ENCODE measurements around the gene ANO8. TPM values are rescaled to one million over a fixed set of nuclear protein-coding genes. Genes with fewer than 3 reads are reported as not detected.

Gene ANO8
- polyA plus RNA-seq, 1 of the 3 experiments (the other 2 are of a cell fraction), result 7.8 TPM

- no peaks in the 10 kb centered on the region for H3F3A ChIP-seq (replicated peaks; ENCODE audit: insufficient read depth)
- 66% methylated on average over 7 of the region's 11 CpGs for WGBS (ENCODE audit: low lambda C conversion rate)
- no peaks in the 10 kb centered on the region for H3K4me1 ChIP-seq (ENCODE audit: control insufficient read depth in 1 of 2, insufficient read depth in 2 of 2, low read depth in 1 of 2, low read length in 1 of 2)
- H3K4me2 ChIP-seq, result no peak overlapping the region
- no peak for DNase-seq
- CTCF ChIA-PET, result interaction anchor here (1.0 to 3.7 kb wide), 6 partner anchors 9 to 32 kb away, joined by 4 to 20 read pairs (median 5); no protein-coding TSS in a partner anchor
- H4K20me1 ChIP-seq (ENCODE audit: insufficient read depth), result no peaks in the 10 kb centered on the region
- no peak overlapping the region for H3K9ac ChIP-seq
- H3K9me3 ChIP-seq, result no peaks in the 10 kb centered on the region
- no peak overlapping the region for H3K4me3 ChIP-seq (ENCODE audit: low read depth in 2 of 2, low read length in 1 of 2)
- POLR2A ChIA-PET, result no interaction called here
- H3K36me3 ChIP-seq (replicated peaks in 1 of 2; ENCODE audit: control insufficient read depth in 1 of 2, insufficient read depth in 2 of 2, low read length in 1 of 2), result no peaks in the 10 kb centered on the region
- no peaks in the 10 kb centered on the region for H3K27me3 ChIP-seq (ENCODE audit: insufficient read depth)
- H3K9me2 ChIP-seq, result no peaks in the 10 kb centered on the region
- no peaks in the 10 kb centered on the region for H3K79me2 ChIP-seq (ENCODE audit: insufficient read depth)
- H2AFZ ChIP-seq (ENCODE audit: low read depth), result no peak overlapping the region
- no peak overlapping the region for H3K27ac ChIP-seq (ENCODE audit: low read depth in 2 of 2, low read length in 1 of 2)
- no peak for TF ChIP-seq SMC3 (IDR thresholded peaks at IDR 0.05; ENCODE audit: low read depth, low read length)
- TF ChIP-seq RXRA (IDR thresholded peaks at IDR 0.05; ENCODE audit: borderline replicate concordance, low read depth), result no peak
- no peak for TF ChIP-seq RAD21 (IDR thresholded peaks at IDR 0.05; ENCODE audit: low read length)
These were observed 23.1 kb upstream of the ANO8 start for GRCh38 chr19:17357724-17358123.

- Histone ChIP-seq H3K27me3 (ENCODE audit: insufficient read depth) (no peaks in the 10 kb centered on the region), H3K9me3 (no peaks in the 10 kb centered on the region), H3K9ac (no peak overlapping the region), H2AFZ (ENCODE audit: low read depth) (no peak overlapping the region), H3K9me2 (no peaks in the 10 kb centered on the region), H4K20me1 (ENCODE audit: insufficient read depth) (no peaks in the 10 kb centered on the region), H3K4me1 (ENCODE audit: control insufficient read depth in 1 of 2, insufficient read depth in 2 of 2, low read depth in 1 of 2, low read length in 1 of 2) (no peaks in the 10 kb centered on the region), H3K27ac (ENCODE audit: low read depth in 2 of 2, low read length in 1 of 2) (no peak overlapping the region), H3K36me3 (replicated peaks in 1 of 2; ENCODE audit: control insufficient read depth in 1 of 2, insufficient read depth in 2 of 2, low read length in 1 of 2) (no peaks in the 10 kb centered on the region), H3K79me2 (ENCODE audit: insufficient read depth) (no peaks in the 10 kb centered on the region), H3K4me3 (ENCODE audit: low read depth in 2 of 2, low read length in 1 of 2) (no peak overlapping the region), H3K4me2 (no peak overlapping the region), H3F3A (replicated peaks; ENCODE audit: insufficient read depth) (no peaks in the 10 kb centered on the region)
- no peak for DNase-seq
- TF ChIP-seq JUND (IDR thresholded peaks at IDR 0.05) (no peak), RAD21 (IDR thresholded peaks at IDR 0.05; ENCODE audit: low read length) (no peak), MXI1 (IDR thresholded peaks at IDR 0.05; ENCODE audit: low read depth, low read length) (no peak), ELF1 (IDR thresholded peaks at IDR 0.05) (no peak), PBX3 (IDR thresholded peaks at IDR 0.05) (no peak), RFX5 (IDR thresholded peaks at IDR 0.05; ENCODE audit: low read length) (no peak), MAX (IDR thresholded peaks at IDR 0.05; ENCODE audit: low read depth) (no peak), POLR2AphosphoS5 (IDR thresholded peaks at IDR 0.05; ENCODE audit: low read depth, low read length) (no peak), NFIC (IDR thresholded peaks at IDR 0.05; ENCODE audit: borderline replicate concordance) (no peak), FOXM1 (IDR thresholded peaks at IDR 0.05; ENCODE audit: low read depth) (no peak), USF1 (IDR thresholded peaks at IDR 0.05; ENCODE audit: borderline replicate concordance, low read depth) (no peak), RXRA (IDR thresholded peaks at IDR 0.05; ENCODE audit: borderline replicate concordance, low read depth) (no peak), EP300 (IDR thresholded peaks at IDR 0.05; ENCODE audit: borderline replicate concordance in 1 of 2, low read depth in 1 of 2, low read length in 1 of 2) (no peak), REST (IDR thresholded peaks at IDR 0.05; ENCODE audit: low read depth, low read length) (no peak), ZBTB33 (IDR thresholded peaks at IDR 0.05; ENCODE audit: borderline replicate concordance, low read depth) (no peak), TAF1 (IDR thresholded peaks at IDR 0.05; ENCODE audit: borderline replicate concordance, low read depth, low read length) (no peak), EZH2phosphoT487 (IDR thresholded peaks at IDR 0.05; ENCODE audit: borderline replicate concordance, low read depth) (no peak), TCF12 (IDR thresholded peaks at IDR 0.05) (no peak)
- ChIA-PET CTCF (interaction anchor here (1.0 to 3.7 kb wide), 5 partner anchors 10 to 32 kb away, joined by 4 to 20 read pairs (median 6); no protein-coding TSS in a partner anchor), POLR2A (no interaction called here)
- WGBS (ENCODE audit: low lambda C conversion rate), result 82% methylated on average over 7 of the region's 7 CpGs
These were observed 22.5 kb upstream of the ANO8 start for GRCh38 chr19:17357078-17357666.

All from SK-N-SH (cell line).